Prostate gland (tissue), 2 donors: ENCODE measurements around the gene TRAPPC6A. TPM values are rescaled to one million over a fixed set of nuclear protein-coding genes. Genes with fewer than 3 reads are reported as not detected.
A peak's percentile ranks its signal among the peaks of the same experiment; 100 is the strongest.

Experiments
- DNase-seq: peaks from one replicate; pipeline ENCODE4 v3.0.0-alpha.2; 2019; ENCODE audit warnings: low spot score
- H3K27ac ChIP-seq, 2 donors: fragments of 200-600 bp; sonication (generic); 2 replicates each; pipeline ENCODE4 v1.5.1; 2017 to 2019
- H3K27me3 ChIP-seq: fragments of 200-600 bp; sonication (generic); replicated peaks from 2 replicates; pipeline ENCODE4 v1.5.1; 2019; ENCODE audit not compliant: insufficient read depth
- H3K36me3 ChIP-seq, 2 donors: fragments of 200-600 bp; sonication (generic); 1 replicate in 1 of 2; 2 replicates in 1 of 2; pipeline versions ENCODE4 v1.5.1 to v1.8.1; 2017 to 2019
- H3K4me1 ChIP-seq: fragments of 200-600 bp; sonication (generic); replicated peaks from 2 replicates; pipeline ENCODE4 v1.5.1; 2019
- H3K4me3 ChIP-seq, 2 donors: fragments of 200-600 bp; sonication (generic); 2 replicates each; pipeline ENCODE4 v1.5.1; 2017 to 2019
- H3K9me3 ChIP-seq: fragments of 200-600 bp; sonication (generic); 2 replicates; pipeline ENCODE4 v1.5.1; 2017
- POLR2A ChIP-seq: fragments of 450-650 bp; IDR thresholded peaks from one replicate; pipeline ENCODE4 v1.6.1; 2016; ENCODE audit warnings: antibody characterized with exemption, mild to moderate bottlenecking
- POLR2AphosphoS5 ChIP-seq: sonication (generic); formaldehyde crosslinking; IDR thresholded peaks from one replicate; pipeline ENCODE4 v1.6.1; 2017; ENCODE audit warnings: antibody characterized with exemption
- WGBS: methylation state at CpG from one replicate; pipeline ENCODE4 v1.1.5; 2018; 5-methylcytosine and 5-hydroxymethylcytosine counted together
- intact Hi-C: fragments of 100-400 bp; cut with DNase I; formaldehyde crosslinking; loops from one replicate; pipeline ENCODE4 v1.14.2; 2022
- total RNA-seq, 2 donors: library from RNA; depleted of rRNA; stranded (reverse); fragments of >200 nt; gene quantifications; one replicate each; pipeline ENCODE4 v1.1.0, GENCODE V29; 2016
- TF ChIP-seq, protein P1 (sequence below), 4 experiments: fragments of 200-600 bp in 2 of 4; fragments of 450-650 bp in 2 of 4; sonication (generic) in 2 of 4; IDR thresholded peaks; 1 replicate in 3 of 4; 2 replicates in 1 of 4; pipeline ENCODE4 v1.5.1; 2016 to 2019; ENCODE audit warnings: antibody characterized with exemption in 4 of 4, mild to moderate bottlenecking in 2 of 4, moderate library complexity in 2 of 4

TRAPPC6A gene
- total RNA-seq, 2 donors from 2014 or later = 57.0 to 80.4 TPM

GRCh38 chr19:45179072-45179891 lies 1.2 kb upstream of the TRAPPC6A start:
- Histone ChIP-seq H3K27me3 (no peaks in the 10 kb centered on the region), H3K9me3 (no peaks in the 10 kb centered on the region), H3K4me1 (peaks cover 2% of the 10 kb centered on the region), H3K4me3 (peak overlapping the region; percentile 44 to 52), H3K27ac (peak overlapping the region; percentile 77 to 87), H3K36me3 (no peaks in the 10 kb centered on the region)
- intact Hi-C loops = loop anchor here (2.0 kb wide), 1 partner anchor 88 kb away; no protein-coding TSS in a partner anchor
- TF ChIP-seq, protein P1, sequence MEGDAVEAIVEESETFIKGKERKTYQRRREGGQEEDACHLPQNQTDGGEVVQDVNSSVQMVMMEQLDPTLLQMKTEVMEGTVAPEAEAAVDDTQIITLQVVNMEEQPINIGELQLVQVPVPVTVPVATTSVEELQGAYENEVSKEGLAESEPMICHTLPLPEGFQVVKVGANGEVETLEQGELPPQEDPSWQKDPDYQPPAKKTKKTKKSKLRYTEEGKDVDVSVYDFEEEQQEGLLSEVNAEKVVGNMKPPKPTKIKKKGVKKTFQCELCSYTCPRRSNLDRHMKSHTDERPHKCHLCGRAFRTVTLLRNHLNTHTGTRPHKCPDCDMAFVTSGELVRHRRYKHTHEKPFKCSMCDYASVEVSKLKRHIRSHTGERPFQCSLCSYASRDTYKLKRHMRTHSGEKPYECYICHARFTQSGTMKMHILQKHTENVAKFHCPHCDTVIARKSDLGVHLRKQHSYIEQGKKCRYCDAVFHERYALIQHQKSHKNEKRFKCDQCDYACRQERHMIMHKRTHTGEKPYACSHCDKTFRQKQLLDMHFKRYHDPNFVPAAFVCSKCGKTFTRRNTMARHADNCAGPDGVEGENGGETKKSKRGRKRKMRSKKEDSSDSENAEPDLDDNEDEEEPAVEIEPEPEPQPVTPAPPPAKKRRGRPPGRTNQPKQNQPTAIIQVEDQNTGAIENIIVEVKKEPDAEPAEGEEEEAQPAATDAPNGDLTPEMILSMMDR (IDR thresholded peaks at IDR 0.05) = no peak
- TF ChIP-seq POLR2A (no peak), POLR2AphosphoS5 (no peak)
- DNase-seq = no peak
- 2% methylated on average over 22 of the region's 97 CpGs for WGBS

DNA sequence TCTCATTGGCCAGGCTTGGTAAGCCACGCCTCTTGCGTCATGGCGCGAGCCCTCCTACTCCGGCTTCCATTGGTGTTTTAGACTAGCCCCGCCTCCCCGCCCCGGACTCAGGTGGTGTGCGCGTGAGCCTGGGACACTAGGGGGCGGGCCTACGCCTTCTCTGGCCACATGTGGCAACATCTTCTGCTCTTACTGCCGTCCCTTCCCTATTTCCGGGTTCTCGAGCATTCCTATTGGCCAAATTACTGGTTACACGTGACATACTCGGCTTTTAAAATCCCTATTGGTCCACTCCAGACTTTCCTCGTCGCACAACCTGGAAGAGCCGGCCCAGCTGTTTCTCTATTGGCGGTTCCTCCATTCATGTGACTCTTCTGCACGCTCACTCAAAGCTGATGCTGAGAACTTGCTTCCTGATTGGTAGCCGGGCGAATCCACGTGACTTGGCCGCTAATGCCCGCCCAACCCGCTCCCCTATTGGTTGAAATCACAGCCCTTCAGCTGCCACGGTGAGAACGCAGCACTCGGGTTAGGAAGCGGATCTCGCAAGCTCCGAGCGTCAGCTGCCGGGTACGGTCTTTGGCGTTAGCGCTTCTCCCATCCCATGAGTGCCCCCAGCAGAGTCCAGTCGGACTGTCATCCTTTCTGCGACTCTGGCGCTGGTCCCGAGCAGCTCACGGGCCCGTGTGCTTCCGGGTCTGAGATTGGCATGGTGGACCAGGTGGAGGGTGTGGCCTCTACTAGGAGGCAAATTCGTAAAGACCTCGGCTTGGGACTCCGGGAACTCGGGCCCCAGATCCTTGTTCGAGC lies 430 bp upstream of the TRAPPC6A start, which contains the start of gene BLOC1S3:
BLOC1S3 (plus strand) TSS at position 523 of the 810 bp plus-strand sequence. CDS start 513 bp downstream, outside the sequence.
- H3K9me3 ChIP-seq = no peaks in the 10 kb centered on the region
- peak; percentile 91 for TF ChIP-seq POLR2AphosphoS5
- TF ChIP-seq POLR2A = peak; percentile 81
- TF ChIP-seq, protein P1 (IDR thresholded peaks at IDR 0.05) = peak; percentile 58 to 86 (median 63)
- WGBS = under 1% methylated on average over 51 of the region's 51 CpGs
- peak; percentile 100 for DNase-seq
- no peaks in the 10 kb centered on the region for H3K36me3 ChIP-seq
- H3K27me3 ChIP-seq = no peaks in the 10 kb centered on the region
- peaks cover 2% of the 10 kb centered on the region for H3K4me1 ChIP-seq
- H3K4me3 ChIP-seq = peak within 1 kb of the TSS; percentile 68 to 96
- H3K27ac ChIP-seq = peak within 1 kb of the TSS; percentile 87 to 93
- intact Hi-C loops = loop anchor here (2.0 kb wide), 1 partner anchor 88 kb away; no protein-coding TSS in a partner anchor

DNA sequence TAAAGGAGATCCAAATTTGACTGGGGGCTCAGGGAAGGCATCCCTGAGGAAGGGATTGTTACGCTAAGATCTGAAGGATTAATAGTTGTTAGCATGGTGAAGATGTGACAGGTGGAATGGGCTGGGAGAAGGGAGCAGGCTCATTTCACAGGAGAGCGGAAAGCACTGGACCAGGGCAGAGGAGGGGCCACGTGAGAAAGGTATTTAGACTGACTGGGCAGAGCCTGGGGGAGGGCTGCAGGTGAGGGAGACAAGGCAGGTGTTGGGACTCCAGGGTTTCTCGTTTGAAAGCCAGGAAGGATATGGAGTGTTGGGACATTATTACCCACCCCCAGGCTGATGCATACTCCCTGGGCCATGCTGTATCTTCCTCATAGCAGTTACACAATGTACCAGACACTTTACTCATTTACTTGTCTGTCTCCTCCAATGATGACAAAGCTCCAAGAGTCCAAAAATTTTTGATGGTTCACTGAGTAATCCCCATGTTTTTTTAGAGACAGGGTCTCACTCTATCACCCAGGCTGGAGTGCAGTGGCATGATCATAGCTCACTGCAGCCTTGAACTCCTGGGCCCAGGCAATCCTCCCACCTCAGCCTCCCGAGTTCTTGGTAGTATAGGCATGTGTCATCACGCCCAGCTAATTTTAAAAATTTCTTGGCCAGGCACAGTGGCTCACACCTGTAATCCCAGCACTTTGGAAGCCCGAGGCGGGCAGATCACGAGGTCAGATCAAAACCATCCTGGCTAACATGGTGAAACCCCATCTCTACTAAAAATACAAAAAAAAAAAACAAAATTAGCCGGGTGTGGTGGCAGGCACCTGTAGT lies 2.3 kb downstream of the TRAPPC6A start:
- Histone ChIP-seq H3K27me3 (no peaks in the 10 kb centered on the region), H3K9me3 (no peaks in the 10 kb centered on the region), H3K27ac (no peak overlapping the region), H3K4me1 (peaks cover 5% of the 10 kb centered on the region), H3K36me3 (no peaks in the 10 kb centered on the region), H3K4me3 (no peak overlapping the region)
- 68% methylated on average over 10 of the region's 10 CpGs for WGBS
- intact Hi-C loops = no loop called here
- TF ChIP-seq, protein P1 (IDR thresholded peaks at IDR 0.05) = no peak
- DNase-seq = no peak

DNA sequence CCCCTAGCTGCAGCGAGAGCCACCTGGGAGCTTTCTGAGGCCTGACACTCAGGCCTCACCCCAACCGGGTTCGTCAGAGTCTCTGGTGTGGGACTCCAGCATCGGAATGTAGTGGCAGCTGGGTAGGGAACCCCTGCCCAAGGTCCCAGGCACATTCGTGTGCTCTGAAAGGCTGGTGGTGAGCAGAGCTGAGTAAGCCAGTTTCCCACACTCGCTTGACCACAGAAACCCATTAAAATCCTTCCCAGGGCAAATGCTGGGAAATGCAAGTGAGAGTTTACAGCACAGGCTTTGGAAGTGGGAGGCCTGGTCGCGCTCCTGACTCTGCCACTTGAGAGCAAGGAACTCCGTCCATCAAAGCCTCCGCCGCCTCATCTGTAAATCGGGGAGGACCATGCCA lies 4.2 kb downstream of the TRAPPC6A start:
- TF ChIP-seq, protein P1 (IDR thresholded peaks at IDR 0.05) = no peak
- no peak for TF ChIP-seq POLR2A
- TF ChIP-seq POLR2AphosphoS5 = no peak
- H3K9me3 ChIP-seq = no peaks in the 10 kb centered on the region
- WGBS = 80% methylated on average over 12 of the region's 12 CpGs
- intact Hi-C loops = no loop called here
- no peak overlapping the region for H3K4me3 ChIP-seq
- peaks cover 3% of the 10 kb centered on the region for H3K4me1 ChIP-seq
- no peaks in the 10 kb centered on the region for H3K27me3 ChIP-seq
- no peak for DNase-seq
- no peak overlapping the region for H3K27ac ChIP-seq
- no peaks in the 10 kb centered on the region for H3K36me3 ChIP-seq
